Mammary epithelial cell (primary cell): ENCODE results near the gene IL2RA.

Experiments
- EZH2 ChIP-seq: IDR thresholded peaks from 2 replicates; pipeline ENCODE4 v1.6.1; 2012; ENCODE audit warnings: low read length, inconsistent platforms, borderline replicate concordance
- TF ChIP-seq, protein P1 (sequence below), 2 donors: IDR thresholded peaks in 1 of 2; conservative IDR thresholded peaks in 1 of 2; 2 replicates each; pipeline ENCODE4 v1.5.1; 2011 to 2012; ENCODE audit warnings: inconsistent platforms in 2 of 2, low read length in 2 of 2, mild to moderate bottlenecking in 2 of 2, control low read depth in 1 of 2, low read depth in 1 of 2; ENCODE audit not compliant: insufficient read depth in 1 of 2; ENCODE audit errors: extremely low read depth in 1 of 2

DNA sequence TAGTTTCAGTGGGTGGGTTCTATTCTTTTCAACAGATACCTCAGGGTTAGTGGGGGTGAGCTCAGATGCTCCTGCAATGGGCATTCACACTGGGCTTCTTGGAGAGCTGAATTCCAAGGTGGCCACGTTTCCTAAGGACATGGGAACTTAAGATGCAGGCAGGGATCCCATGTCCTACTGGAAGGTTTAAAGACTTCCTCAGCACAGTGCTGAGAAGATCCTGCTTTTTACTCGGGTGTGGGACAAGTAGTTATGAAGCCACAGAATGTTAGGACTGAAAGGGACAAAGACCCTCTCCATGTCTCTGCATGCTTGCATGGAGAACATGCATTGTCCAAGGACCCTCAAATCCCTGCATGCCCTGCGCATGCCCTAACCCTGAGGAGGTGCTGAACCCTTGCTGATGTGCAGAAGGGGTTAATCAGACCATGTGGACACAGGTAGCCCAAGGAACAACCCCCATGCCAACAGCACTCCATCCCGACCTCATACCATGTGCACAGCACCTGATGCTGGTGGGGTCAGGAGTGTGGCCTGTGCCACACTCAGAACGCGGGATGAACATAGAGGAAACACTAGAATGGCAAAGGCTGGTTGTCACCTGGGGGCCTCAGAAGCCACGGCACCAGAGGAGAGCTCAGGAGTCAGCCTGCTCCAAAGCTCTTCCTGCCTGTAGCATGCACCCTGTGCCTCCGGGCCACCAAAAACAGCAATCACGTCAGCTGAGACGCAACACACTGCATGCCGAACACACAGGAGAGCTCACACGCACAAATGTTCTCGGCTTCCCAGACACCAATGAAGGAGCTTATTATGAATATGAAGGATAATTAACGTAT is 15.2 kb downstream of the IL2RA start:
- TF ChIP-seq, protein P1, sequence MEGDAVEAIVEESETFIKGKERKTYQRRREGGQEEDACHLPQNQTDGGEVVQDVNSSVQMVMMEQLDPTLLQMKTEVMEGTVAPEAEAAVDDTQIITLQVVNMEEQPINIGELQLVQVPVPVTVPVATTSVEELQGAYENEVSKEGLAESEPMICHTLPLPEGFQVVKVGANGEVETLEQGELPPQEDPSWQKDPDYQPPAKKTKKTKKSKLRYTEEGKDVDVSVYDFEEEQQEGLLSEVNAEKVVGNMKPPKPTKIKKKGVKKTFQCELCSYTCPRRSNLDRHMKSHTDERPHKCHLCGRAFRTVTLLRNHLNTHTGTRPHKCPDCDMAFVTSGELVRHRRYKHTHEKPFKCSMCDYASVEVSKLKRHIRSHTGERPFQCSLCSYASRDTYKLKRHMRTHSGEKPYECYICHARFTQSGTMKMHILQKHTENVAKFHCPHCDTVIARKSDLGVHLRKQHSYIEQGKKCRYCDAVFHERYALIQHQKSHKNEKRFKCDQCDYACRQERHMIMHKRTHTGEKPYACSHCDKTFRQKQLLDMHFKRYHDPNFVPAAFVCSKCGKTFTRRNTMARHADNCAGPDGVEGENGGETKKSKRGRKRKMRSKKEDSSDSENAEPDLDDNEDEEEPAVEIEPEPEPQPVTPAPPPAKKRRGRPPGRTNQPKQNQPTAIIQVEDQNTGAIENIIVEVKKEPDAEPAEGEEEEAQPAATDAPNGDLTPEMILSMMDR (conservative IDR thresholded peaks at IDR 0.05 in 1 of 2, IDR thresholded peaks at IDR 0.05 in 1 of 2; ENCODE audit: extremely low read depth in 1 of 2, insufficient read depth in 1 of 2, low read depth in 1 of 2, low read length in 2 of 2): no peak
- no peak for TF ChIP-seq EZH2
